OCI-LY3 (cell line): ENCODE measurements around the gene PPARGC1A.

Experiments
- H2AFZ ChIP-seq: fragments of 200-600, 300-600 bp; shearing (Covaris generic); 2 replicates; pipeline ENCODE4 v1.6.0; 2014; ENCODE audit warnings: antibody characterized with exemption, low read depth, low read length
- H3K27ac ChIP-seq: fragments of 200-600, 300-600 bp; sonication (generic); 2 replicates; pipeline ENCODE4 v1.5.1; 2014; ENCODE audit warnings: mild to moderate bottlenecking, low read length, moderate library complexity, mixed read lengths
- H3K27me3 ChIP-seq: fragments of 200-600, 300-600 bp; sonication (generic); 2 replicates; pipeline ENCODE4 v1.6.1; 2014; ENCODE audit warnings: low read depth, low read length, mixed read lengths
- H3K36me3 ChIP-seq: fragments of 200-600, 300-600 bp; sonication (generic); replicated peaks from 2 replicates; pipeline ENCODE3; 2014; ENCODE audit warnings: low read depth, low read length, mixed read lengths
- H3K4me1 ChIP-seq: fragments of 300-600, 200-600 bp; sonication (generic); 2 replicates; pipeline ENCODE4 v1.6.1; 2014; ENCODE audit warnings: low read length, mixed read lengths
- H3K4me2 ChIP-seq: fragments of 200-600, 300-600 bp; sonication (generic); 2 replicates; pipeline ENCODE4 v1.6.1; 2014; ENCODE audit warnings: low read length, mixed read lengths
- H3K4me3 ChIP-seq: fragments of 300-600, 200-600 bp; sonication (generic); 2 replicates; pipeline ENCODE4 v1.5.1; 2014; ENCODE audit warnings: antibody characterized with exemption, mild to moderate bottlenecking, low read length, moderate library complexity
- H3K79me2 ChIP-seq: fragments of 300-600, 200-600 bp; shearing (Covaris generic); 2 replicates; pipeline ENCODE4 v1.6.1; 2014; ENCODE audit warnings: mild to moderate bottlenecking, low read length, mixed read lengths
- H3K9ac ChIP-seq: fragments of 300-600, 200-600 bp; shearing (Covaris generic); 2 replicates; pipeline ENCODE4 v1.6.0; 2014; ENCODE audit warnings: mild to moderate bottlenecking, low read length, moderate library complexity
- H3K9me3 ChIP-seq: fragments of 200-600, 300-600 bp; shearing (Covaris generic); 2 replicates; pipeline ENCODE4 v1.6.1; 2014; ENCODE audit warnings: low read length, mixed read lengths; ENCODE audit not compliant: insufficient read depth
- H4K20me1 ChIP-seq: fragments of 200-600, 300-600 bp; sonication (generic); 2 replicates; pipeline ENCODE4 v1.6.1; 2016; ENCODE audit warnings: low read length, mixed read lengths; ENCODE audit not compliant: insufficient read depth
- CTCF ChIP-seq: fragments of 200-600, 300-600 bp; sonication (generic); IDR thresholded peaks from 2 replicates; pipeline ENCODE4 v1.5.1; 2014; ENCODE audit warnings: antibody characterized with exemption, low read length, low read depth
- EZH2phosphoT487 ChIP-seq: fragments of 200-600 bp; shearing (Covaris generic); IDR thresholded peaks from 2 replicates; pipeline ENCODE4 v1.6.1; 2018; ENCODE audit warnings: antibody characterized with exemption, mixed run types, low read depth

Gene PPARGC1A

GRCh38 chr4:23747281-23747735 lies 142.5 kb downstream of the PPARGC1A start:
- TF ChIP-seq CTCF (no peak), EZH2phosphoT487 (no peak)
- H3K79me2 ChIP-seq: no peaks in the 10 kb centered on the region
- H3K9ac ChIP-seq: no peak overlapping the region
- H2AFZ ChIP-seq: no peak overlapping the region
- H3K4me3 ChIP-seq: no peak overlapping the region
- H3K4me2 ChIP-seq: no peak overlapping the region
- peaks cover 2% of the 10 kb centered on the region; the same call in 1 of the 2 replicates for H3K4me1 ChIP-seq
- H3K27me3 ChIP-seq: no peaks in the 10 kb centered on the region
- no peaks in the 10 kb centered on the region for H3K9me3 ChIP-seq
- H3K36me3 ChIP-seq: no peaks in the 10 kb centered on the region
- no peak overlapping the region for H3K27ac ChIP-seq
- no peaks in the 10 kb centered on the region for H4K20me1 ChIP-seq

- Histone ChIP-seq H3K4me1 (0 out of 2 replicates have a peak, but pooled peaks cover 2% of the 10 kb centered on the region), H3K36me3 (no peaks in the 10 kb centered on the region), H3K9me3 (no peaks in the 10 kb centered on the region), H3K79me2 (no peaks in the 10 kb centered on the region), H3K27ac (no peak overlapping the region), H4K20me1 (no peaks in the 10 kb centered on the region), H3K4me2 (no peak overlapping the region), H3K9ac (no peak overlapping the region), H2AFZ (no peak overlapping the region), H3K4me3 (no peak overlapping the region), H3K27me3 (no peaks in the 10 kb centered on the region)
- TF ChIP-seq CTCF: no peak
- TF ChIP-seq EZH2phosphoT487: no peak
Measured at GRCh38 chr4:23746672-23747071, 143.2 kb downstream of the PPARGC1A start.

GRCh38 chr4:23746027-23746426 lies 143.8 kb downstream of the PPARGC1A start:
- TF ChIP-seq EZH2phosphoT487 (no peak), CTCF (no peak)
- no peak overlapping the region for H3K9ac ChIP-seq
- no peaks in the 10 kb centered on the region for H3K9me3 ChIP-seq
- no peaks in the 10 kb centered on the region for H3K36me3 ChIP-seq
- H4K20me1 ChIP-seq: no peaks in the 10 kb centered on the region
- H3K27ac ChIP-seq: no peak overlapping the region
- H3K4me2 ChIP-seq: no peak overlapping the region
- H3K4me1 ChIP-seq: 0 out of 2 replicates have a peak, but pooled peaks cover 2% of the 10 kb centered on the region
- H2AFZ ChIP-seq: no peak overlapping the region
- H3K4me3 ChIP-seq: no peak overlapping the region
- no peaks in the 10 kb centered on the region for H3K79me2 ChIP-seq
- H3K27me3 ChIP-seq: no peaks in the 10 kb centered on the region

GRCh38 chr4:23745377-23745776 lies 144.5 kb downstream of the PPARGC1A start:
- Histone ChIP-seq H3K79me2 (no peaks in the 10 kb centered on the region), H3K4me3 (no peak overlapping the region)

More at GRCh38 chr4:23745377-23745776, 144.5 kb downstream of the PPARGC1A start:
- Histone ChIP-seq H3K36me3 (no peaks in the 10 kb centered on the region), H4K20me1 (no peaks in the 10 kb centered on the region), H3K27ac (no peak overlapping the region), H2AFZ (no peak overlapping the region), H3K4me1 (0 out of 2 replicates have a peak, but pooled peaks cover 2% of the 10 kb centered on the region), H3K9ac (no peak overlapping the region), H3K9me3 (no peaks in the 10 kb centered on the region), H3K4me2 (no peak overlapping the region), H3K27me3 (no peaks in the 10 kb centered on the region)
- TF ChIP-seq EZH2phosphoT487 (no peak), CTCF (no peak)
